HG03469 (cell line): ENCODE data around the gene GLTP.

Source experiments
- ATAC-seq: cut with Tn5 transposase; IDR thresholded peaks from one replicate; pipeline ENCODE4 v1.9.1; 2021; ENCODE audit warnings: mild to moderate bottlenecking, moderate library complexity, moderate number of reproducible peaks; ENCODE audit not compliant: unreplicated experiment

GLTP gene

DNA sequence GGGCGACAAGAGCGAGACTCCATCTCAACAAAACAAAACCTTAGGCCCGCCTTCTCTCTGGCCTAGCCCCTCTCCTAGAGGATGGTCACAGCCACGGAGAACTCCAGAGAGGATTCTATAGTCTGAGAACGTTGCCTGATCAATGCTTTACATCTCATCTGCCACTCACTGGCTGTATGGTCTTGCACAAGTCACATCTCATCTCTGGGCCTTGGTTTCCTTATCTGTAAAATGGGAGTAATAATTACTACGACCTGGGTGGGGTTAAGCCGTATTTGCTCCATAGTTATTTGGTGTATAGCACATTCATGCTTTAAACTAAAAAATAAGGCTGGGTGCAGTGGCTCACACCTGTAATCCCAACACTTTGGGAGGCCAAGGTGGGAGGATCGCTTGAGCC lies 55.6 kb downstream of the GLTP start:
- ATAC-seq, result no peak

DNA sequence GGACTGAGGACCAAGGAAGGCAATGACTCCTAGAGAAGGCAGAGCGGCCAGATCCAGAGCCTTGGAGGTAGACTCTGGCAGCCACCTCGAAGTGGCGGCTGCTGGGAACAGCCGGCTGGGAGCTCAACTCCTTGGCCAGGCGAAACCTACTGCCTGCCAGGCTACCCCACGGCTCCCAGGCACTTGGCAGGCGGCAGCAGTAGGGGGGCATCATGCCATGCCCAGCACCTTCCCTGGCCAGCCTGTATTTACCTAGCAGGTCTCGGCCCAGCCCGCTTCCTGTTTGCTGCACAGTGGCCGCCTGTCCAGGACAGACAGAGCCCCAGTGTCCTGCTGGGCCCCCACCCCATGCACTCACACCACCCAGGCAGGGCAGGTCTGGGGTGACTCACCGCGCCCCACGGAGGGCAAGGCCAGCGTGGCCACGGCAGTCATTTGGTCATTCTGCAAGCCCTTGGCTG lies 57.4 kb downstream of the GLTP start:
- no peak for ATAC-seq

- ATAC-seq, result no peak
Measured at GRCh38 chr12:109822416-109822815, 57.9 kb downstream of the GLTP start.

DNA sequence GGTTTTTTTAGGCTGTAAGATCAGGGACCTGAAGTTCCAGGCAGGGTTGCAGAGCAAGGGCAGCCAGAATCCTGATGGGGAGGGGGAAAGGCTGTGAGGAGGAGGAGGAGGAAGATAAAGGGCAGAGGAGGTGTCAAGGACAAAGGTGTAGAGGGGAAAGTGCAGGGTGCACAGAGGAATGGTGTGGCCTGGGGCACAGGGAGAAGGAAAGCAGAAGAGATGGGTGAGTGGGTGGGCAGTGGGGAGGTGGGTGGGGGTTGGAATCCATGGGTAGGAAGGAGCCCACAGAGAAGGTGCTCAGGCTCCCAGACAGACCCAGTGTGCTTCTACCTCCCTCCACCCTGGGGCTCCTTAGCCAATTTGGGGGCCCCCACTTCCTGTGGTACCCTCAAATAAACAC lies 58.4 kb downstream of the GLTP start:
- ATAC-seq, result no peak

GRCh38 chr12:109820816-109821381 lies 59.4 kb downstream of the GLTP start:
- ATAC-seq, result no peak

DNA sequence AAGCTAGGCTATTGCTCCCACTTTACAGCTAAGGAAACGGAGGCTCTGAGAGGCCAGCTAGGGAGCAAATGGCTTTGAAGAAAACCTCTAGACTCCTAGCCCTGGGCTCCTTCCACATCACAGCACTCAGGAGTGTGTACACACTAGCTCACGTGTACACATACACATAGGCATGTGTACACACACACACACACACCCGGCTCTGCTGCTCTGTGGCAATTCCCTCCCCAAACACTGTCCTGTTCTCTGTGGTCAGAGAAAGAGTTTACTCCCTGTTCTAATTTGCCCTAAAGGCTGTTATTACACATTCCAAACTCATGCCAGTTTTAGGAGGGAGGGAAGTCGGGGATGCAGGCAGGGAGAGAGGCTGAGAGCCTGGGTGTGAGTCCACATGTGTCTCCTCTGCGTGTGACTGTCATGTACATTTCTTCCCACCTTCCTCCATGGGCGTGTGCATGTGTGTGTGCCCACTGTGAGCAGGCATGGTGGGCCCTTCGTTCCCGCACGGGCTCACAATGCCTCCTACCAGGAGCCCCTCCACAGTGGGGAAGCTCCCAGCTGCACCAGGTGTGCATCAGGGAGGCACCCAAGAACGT lies 61.3 kb downstream of the GLTP start:
- no peak for ATAC-seq

- no peak for ATAC-seq
Measured at GRCh38 chr12:109818253-109818652, 62.1 kb downstream of the GLTP start.

DNA sequence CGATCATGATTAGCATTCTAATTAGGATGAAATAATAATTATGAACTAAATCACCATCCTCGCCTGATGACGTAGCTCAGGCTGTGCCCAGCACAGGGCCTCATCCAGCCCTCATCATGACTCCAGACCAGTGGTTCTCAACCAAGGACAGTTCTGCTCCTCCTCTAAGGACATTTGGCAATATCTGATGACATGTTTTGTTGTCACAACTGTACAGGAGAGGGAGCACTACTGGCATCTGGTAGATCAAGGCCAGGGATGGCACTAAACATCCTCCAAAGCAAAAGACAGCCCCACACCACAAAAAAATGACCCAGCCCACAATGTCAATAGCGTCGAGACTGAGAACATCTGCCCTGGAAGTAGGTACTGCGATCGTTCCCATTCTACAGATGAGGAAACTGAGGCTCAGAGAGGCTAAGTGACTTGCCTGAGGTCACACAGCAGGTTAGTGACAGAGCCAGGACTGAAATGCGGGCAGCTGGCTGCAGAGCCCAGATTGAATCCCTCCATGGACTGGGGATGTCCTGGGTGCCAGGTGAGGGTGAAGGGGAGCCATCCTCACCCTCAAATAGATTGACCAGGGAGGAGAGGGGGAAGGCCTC lies 62.6 kb downstream of the GLTP start:
- ATAC-seq, result no peak

DNA sequence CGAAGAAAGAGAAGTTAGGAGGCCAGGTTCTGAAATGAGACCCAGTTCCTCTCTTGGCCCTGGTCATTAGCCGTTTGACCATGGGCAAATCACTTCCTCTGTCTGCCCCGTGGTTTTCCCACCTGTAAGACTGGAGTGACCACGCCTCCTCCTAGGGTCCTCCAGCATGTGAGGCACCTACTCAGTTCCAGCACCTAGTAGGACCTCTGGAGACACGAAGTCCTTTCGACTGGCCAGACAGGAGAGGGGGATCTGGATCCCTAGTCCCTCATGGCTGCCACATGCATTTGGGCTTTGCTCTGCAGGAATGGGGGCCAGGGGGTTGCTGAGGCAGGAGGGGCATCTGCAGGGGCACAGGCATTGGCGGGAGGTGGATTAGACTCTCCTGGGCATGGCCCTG lies 63.5 kb downstream of the GLTP start:
- no peak for ATAC-seq

DNA sequence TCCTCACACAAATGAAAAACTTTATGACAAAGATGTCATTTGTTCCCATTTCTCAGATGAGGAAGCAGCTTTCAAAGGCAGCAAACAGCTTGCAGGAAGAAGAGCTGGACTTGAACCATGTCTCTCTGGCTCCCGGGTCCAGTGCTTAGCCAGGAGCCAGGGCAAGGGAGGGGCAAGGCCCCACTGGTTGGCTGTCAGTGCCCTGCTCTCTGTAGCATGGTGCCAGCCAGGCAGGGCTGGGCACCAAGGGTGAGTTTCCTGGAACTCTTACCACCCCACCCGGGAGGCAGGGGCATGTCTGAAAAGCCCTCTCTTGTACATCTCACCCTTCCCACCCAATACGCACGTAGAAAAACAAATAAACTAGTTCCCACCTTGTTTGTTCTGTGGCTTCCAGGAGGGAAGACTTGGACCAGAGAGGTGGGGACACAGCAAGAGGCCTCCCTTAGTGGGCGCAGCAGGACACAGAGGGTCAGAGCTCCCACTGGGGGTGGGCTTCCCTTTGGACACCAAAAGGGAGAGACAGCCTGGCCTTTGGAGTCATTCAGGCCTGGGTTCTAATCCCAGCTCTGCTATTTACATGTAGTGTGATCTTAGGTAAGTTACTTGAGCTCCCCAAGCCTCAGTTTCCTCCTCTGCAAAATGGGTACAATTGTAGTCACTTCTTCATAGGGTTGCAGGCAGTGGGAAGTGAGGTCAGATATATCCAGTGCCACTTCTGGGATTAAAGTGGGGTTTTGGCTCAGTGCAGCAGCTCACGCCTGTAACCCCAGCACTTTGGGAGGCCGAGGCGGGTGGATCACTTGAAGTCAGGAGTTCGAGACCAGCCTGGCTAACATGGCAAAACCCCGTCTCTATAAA lies 64.4 kb downstream of the GLTP start:
- no peak for ATAC-seq

DNA sequence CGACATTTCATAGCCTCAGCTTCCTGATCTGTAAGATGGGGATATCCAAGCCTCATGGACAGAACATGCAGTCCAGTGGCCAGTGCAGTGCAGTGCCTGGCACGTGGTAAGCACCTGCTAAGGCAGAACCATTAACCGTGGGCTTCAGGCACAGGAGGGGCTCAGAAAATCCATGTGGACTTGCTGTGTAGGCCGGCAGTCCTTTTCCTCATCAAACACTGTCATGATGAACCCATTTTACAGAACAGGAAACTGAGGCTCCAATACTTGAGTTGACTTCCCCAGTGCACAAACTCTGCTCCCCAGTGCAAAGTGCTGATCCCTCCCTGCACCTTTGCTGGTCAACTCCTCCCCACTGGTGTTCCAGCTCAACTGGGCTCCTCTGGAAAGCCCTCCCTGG lies 65.1 kb downstream of the GLTP start:
- ATAC-seq, result no peak

GRCh38 chr12:109814600-109815150 lies 65.7 kb downstream of the GLTP start:
- no peak for ATAC-seq

- no peak for ATAC-seq
Measured at GRCh38 chr12:109813810-109814416, 66.4 kb downstream of the GLTP start.

DNA sequence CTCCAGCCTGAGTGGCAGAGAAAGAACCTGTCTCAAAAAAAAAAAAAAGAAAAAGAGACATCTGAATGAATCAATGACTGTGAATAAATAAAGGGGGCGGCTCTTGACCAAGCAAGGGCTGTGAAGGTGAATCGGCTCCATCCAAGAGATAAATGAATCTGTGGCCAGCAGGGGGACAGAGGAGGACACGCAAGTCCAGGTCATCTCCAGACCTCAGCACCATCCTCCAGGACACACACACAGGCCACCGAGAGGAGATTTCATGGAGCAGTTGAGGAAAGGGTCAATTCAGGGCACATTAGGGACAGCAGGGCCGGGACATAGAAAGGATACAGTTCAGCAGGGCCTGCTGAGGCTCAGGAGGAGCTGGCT lies 68.7 kb downstream of the GLTP start:
- no peak for ATAC-seq

DNA sequence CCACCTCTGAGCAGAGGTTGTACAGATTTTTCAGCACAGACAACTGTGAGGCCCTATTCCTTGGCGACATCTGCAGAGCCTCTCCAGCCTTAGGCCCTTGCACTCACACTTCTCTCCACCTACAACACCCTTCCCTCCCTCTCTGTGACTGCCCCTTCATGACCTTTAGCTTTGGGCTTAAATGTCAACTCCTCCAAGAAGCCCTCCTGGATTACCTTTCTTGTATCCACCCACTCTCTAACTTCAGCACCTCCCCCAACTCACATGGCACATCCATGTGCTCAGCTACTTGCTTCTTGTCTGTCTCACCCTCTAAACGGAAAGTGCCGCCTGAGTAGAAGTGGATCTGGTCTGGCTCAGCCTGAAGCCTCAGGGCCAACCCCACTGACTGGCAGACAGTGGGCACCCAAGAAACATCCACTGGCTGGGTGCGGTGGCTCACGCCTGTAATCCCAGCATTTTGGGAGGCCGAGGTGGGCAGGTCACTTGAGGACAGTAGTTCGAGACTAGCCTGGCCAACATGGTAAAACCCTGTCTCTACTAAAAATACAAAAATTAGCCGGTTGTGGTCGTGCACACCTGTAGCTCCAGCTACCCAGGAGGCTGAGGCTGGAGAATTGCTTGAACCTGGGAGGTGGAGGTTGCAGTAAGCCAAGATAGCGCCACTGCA lies 69.3 kb downstream of the GLTP start:
- no peak for ATAC-seq

GRCh38 chr12:109808876-109809646 lies 71.3 kb downstream of the GLTP start:
- ATAC-seq, result no peak

- ATAC-seq, result no peak
Measured at GRCh38 chr12:109807954-109808643, 72.2 kb downstream of the GLTP start.

DNA sequence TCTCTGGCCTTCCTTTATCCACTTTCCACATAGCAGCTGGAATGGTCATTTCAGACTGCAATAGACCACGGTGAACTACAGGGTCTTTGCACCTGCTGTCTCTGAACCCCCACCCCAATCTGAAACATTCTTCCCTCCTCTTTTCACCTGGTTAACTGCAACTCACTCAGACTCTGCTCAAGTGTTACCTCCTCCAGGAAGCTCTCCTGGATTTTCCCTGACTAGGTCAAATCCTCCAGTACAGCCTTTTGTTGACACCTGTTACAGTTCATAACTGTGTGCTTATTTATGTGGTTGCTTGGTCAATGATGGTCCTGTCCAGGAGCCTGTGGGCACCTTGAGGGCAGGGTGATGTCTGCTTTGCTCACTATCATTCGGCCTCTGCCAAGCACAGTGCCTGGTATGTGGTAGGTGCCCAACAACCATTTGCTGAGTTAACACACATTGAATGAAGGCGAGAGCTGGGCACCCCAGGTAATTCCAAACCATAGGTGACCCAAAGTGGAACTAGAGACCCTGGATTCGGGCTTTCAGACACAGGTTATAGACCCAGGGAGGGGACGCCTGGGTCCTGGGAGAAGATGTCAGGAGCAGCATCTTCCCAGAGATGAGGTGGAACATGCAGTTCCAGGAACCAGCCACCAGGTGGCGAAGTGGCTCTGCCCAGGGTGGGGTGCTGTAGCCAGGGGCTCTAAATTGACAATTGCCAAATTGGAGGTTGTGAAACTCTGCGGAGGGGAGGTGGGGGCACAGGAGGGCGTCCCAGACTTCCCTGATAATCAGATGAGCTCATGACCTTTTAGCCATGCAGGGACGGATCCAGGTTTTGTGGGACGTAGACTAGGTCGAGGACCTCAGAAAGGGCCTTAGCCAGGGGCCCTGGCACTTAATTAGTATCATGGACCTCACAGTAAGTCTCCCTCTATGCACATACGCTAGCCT lies 75.2 kb downstream of the GLTP start:
- no peak for ATAC-seq
